Thoracic aorta (tissue), 2 donors: ENCODE results near the gene DPP6. TPM values are rescaled to one million over a fixed set of nuclear protein-coding genes. Genes with fewer than 3 reads are reported as not detected.

ENCODE experiments used
- ATAC-seq: fragments of 150-250 bp; one replicate; pipeline ENCODE4 v1.8.0; 2017; ENCODE audit warnings: low read depth; ENCODE audit not compliant: insufficient number of reproducible peaks, low FRiP score
- DNase-seq: peaks from one replicate; pipeline ENCODE4 v3.0.0-alpha.2; 2020; ENCODE audit warnings: low spot score
- H3K27ac ChIP-seq, 2 donors: fragments of 200-600 bp; sonication (generic); 1 replicate in 1 of 2; 2 replicates in 1 of 2; pipeline ENCODE4 v1.5.1; 2016; ENCODE audit warnings: mild to moderate bottlenecking in 2 of 2, moderate library complexity in 2 of 2
- H3K27me3 ChIP-seq: fragments of 200-600 bp; sonication (generic); replicated peaks from 2 replicates; pipeline ENCODE4 v1.6.0; 2016; ENCODE audit warnings: mild to moderate bottlenecking; ENCODE audit not compliant: insufficient read depth
- H3K36me3 ChIP-seq: fragments of 200-600 bp; sonication (generic); one replicate; pipeline ENCODE4 v1.5.1; 2016
- H3K4me1 ChIP-seq, 2 donors: fragments of 200-600 bp; sonication (generic); 1 replicate in 1 of 2; 2 replicates in 1 of 2; pipeline versions ENCODE4 v1.5.1 to v1.6.0; 2016; ENCODE audit warnings: low read depth in 2 of 2, mild to moderate bottlenecking in 1 of 2; ENCODE audit not compliant: control insufficient read depth in 1 of 2
- H3K4me3 ChIP-seq: fragments of 200-600 bp; sonication (generic); 2 replicates; pipeline ENCODE4 v1.5.1; 2016; ENCODE audit warnings: mild to moderate bottlenecking
- H3K9me3 ChIP-seq: fragments of 200-600 bp; sonication (generic); 2 replicates; pipeline ENCODE4 v1.5.1; 2016
- total RNA-seq, 2 donors: library from RNA; depleted of rRNA; stranded (reverse); fragments of >200 nt; gene quantifications; one replicate each; pipeline versions ENCODE4 v1.1.0 to v1.2.3, GENCODE V29; 2016
- TF ChIP-seq, protein P1 (sequence below): fragments of 200-600 bp; sonication (generic); IDR thresholded peaks from one replicate; pipeline ENCODE4 v1.5.1; 2019; ENCODE audit warnings: antibody characterized with exemption

The DPP6 gene
- total RNA-seq, 2 donors from 2014 or later: not detected

DNA sequence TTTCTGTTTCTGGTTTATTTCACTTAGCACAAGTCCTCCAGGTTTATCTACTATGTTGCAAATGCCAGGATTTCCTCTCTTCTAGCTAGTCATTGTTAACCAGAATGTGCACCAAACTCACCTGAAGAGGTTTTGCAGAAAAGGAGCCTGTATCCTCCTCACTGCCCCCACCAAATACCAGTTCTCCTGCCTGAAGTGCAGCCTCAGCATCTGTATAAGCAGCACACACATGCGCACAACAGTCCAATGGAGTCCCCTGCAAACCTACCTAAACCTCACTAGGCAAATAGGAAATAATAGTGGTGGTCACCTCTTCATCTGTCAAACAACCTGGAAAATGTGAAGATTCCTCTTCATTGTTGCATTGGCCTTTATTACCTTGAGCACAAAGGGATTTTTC is 712.9 kb downstream of the DPP6 start:
- Histone ChIP-seq H3K36me3 (no peaks in the 10 kb centered on the region), H3K27me3 (no peaks in the 10 kb centered on the region), H3K4me3 (no peak overlapping the region), H3K4me1 (no peaks in the 10 kb centered on the region), H3K27ac (no peak overlapping the region), H3K9me3 (no peaks in the 10 kb centered on the region)
- TF ChIP-seq, protein P1, sequence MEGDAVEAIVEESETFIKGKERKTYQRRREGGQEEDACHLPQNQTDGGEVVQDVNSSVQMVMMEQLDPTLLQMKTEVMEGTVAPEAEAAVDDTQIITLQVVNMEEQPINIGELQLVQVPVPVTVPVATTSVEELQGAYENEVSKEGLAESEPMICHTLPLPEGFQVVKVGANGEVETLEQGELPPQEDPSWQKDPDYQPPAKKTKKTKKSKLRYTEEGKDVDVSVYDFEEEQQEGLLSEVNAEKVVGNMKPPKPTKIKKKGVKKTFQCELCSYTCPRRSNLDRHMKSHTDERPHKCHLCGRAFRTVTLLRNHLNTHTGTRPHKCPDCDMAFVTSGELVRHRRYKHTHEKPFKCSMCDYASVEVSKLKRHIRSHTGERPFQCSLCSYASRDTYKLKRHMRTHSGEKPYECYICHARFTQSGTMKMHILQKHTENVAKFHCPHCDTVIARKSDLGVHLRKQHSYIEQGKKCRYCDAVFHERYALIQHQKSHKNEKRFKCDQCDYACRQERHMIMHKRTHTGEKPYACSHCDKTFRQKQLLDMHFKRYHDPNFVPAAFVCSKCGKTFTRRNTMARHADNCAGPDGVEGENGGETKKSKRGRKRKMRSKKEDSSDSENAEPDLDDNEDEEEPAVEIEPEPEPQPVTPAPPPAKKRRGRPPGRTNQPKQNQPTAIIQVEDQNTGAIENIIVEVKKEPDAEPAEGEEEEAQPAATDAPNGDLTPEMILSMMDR: no peak
- ATAC-seq: no peak
- DNase-seq: no peak

DNA sequence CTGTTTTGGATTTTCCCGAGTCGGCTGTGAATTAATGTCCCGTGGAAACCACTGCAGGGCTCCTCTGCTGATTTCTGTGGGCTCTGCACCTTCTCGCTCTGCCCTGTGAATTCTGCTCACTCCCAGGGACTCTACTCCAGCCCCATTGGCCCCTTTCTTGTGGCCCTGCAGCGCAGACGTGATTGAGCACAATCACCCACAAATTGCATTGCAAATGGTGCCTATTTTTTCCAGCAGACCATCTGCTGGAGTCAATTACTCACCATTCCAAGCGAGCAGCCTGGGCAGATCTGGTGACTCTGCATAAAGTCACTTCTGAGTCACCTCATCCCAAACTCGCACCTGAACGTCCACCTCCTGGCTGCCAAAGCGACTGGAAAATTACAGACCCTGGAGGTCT is 714.9 kb downstream of the DPP6 start:
- no peak for ATAC-seq
- no peaks in the 10 kb centered on the region for H3K4me1 ChIP-seq
- no peak for DNase-seq
- no peaks in the 10 kb centered on the region for H3K9me3 ChIP-seq
- no peaks in the 10 kb centered on the region for H3K36me3 ChIP-seq
- no peak overlapping the region for H3K4me3 ChIP-seq
- TF ChIP-seq, protein P1: no peak
- H3K27ac ChIP-seq: no peak overlapping the region
- no peaks in the 10 kb centered on the region for H3K27me3 ChIP-seq

DNA sequence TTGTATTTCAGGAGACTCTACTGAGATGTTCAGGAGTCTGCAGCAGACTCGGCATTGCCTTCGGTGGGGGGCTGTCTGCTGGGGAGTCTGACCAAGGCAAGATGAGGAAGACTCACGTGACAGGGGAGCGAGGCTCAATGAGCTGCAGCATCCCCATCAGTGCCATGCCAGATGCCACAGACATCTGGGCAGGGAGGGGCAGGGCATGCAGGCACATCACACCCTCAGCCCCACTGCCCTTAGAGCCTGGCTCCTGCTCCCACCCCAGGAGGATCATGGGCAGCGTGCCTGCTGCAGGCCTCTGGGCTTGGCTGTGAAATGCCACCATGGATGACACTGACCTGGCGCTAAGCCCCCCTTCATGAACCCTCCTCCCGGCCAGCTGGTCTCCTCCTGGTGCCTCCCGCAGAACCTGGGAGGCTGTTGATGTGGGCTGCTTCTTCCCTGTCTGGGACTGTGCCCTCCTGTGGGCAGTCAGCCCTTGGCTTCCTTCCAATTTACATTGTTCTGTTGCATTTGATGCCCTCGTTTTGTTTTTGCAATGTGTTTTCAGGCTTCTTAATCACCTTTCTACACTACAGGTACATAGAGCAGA is 715.7 kb downstream of the DPP6 start:
- ATAC-seq: no peak
- Histone ChIP-seq H3K4me1 (no peaks in the 10 kb centered on the region), H3K4me3 (no peak overlapping the region), H3K27me3 (no peaks in the 10 kb centered on the region), H3K27ac (no peak overlapping the region), H3K9me3 (no peaks in the 10 kb centered on the region), H3K36me3 (no peaks in the 10 kb centered on the region)
- no peak for DNase-seq
- TF ChIP-seq, protein P1: no peak

- Histone ChIP-seq H3K27ac (no peak overlapping the region), H3K36me3 (no peaks in the 10 kb centered on the region), H3K27me3 (no peaks in the 10 kb centered on the region), H3K9me3 (no peaks in the 10 kb centered on the region), H3K4me3 (no peak overlapping the region), H3K4me1 (no peaks in the 10 kb centered on the region)
- no peak for DNase-seq
- TF ChIP-seq, protein P1: no peak
- no peak for ATAC-seq
Measured at GRCh38 chr7:154769001-154769400, 716.8 kb downstream of the DPP6 start.

- TF ChIP-seq, protein P1: no peak
- Histone ChIP-seq H3K27me3 (no peaks in the 10 kb centered on the region), H3K9me3 (no peaks in the 10 kb centered on the region), H3K4me1 (no peaks in the 10 kb centered on the region), H3K27ac (no peak overlapping the region), H3K4me3 (no peak overlapping the region), H3K36me3 (no peaks in the 10 kb centered on the region)
- ATAC-seq (no peak), DNase-seq (no peak)
Measured at GRCh38 chr7:154769527-154769926, 717.3 kb downstream of the DPP6 start.
